MCF 10A (cell line): ENCODE results near the gene THEMIS. TPM values are rescaled to one million over a fixed set of nuclear protein-coding genes. Genes with fewer than 3 reads are reported as not detected.

ENCODE experiments used
- BruUV-seq: library from RNA; stranded (reverse); fragments of 400-500 nt; replicated peaks from 2 replicates; lab custom pipeline; 2021; lab: Mats Ljungman, UMichigan
- CTCF ChIA-PET: fragments of 300-600 bp; sonication (Branson Sonifier 250); formaldehyde crosslinking; extraction: SDS; loops from one replicate; lab custom pipeline; 2021; ENCODE audit warnings: antibody characterized with exemption, inconsistent platforms; lab: Yijun Ruan, JAX
- POLR2A ChIA-PET: fragments of 300-600, 350-650 bp; sonication (Branson Sonifier 250); formaldehyde crosslinking; extraction: SDS; loops from one replicate; lab custom pipeline; 2020; ENCODE audit warnings: antibody characterized with exemption, inconsistent platforms; lab: Yijun Ruan, JAX
- DNase-seq: peaks from one replicate; pipeline ENCODE4 v3.0.0-alpha.2; 2018; ENCODE audit not compliant: unreplicated experiment
- H3K27ac Mint-ChIP-seq: one replicate; pipeline ENCODE4 v1.8.0; 2022; ENCODE audit warnings: mild to moderate bottlenecking, low read depth, mixed read lengths; ENCODE audit not compliant: unreplicated experiment
- H3K27me3 Mint-ChIP-seq: one replicate; pipeline ENCODE4 v1.8.0; 2022; ENCODE audit warnings: mixed read lengths; ENCODE audit not compliant: insufficient read depth, unreplicated experiment
- H3K36me3 Mint-ChIP-seq: one replicate; pipeline ENCODE4 v1.8.0; 2022; ENCODE audit warnings: mild to moderate bottlenecking, moderate library complexity, mixed read lengths; ENCODE audit not compliant: insufficient read depth, unreplicated experiment
- H3K4me1 Mint-ChIP-seq: one replicate; pipeline ENCODE4 v1.8.0; 2022; ENCODE audit warnings: mixed read lengths; ENCODE audit not compliant: insufficient read depth, unreplicated experiment
- H3K4me3 Mint-ChIP-seq: one replicate; pipeline ENCODE4 v1.8.0; 2022; ENCODE audit warnings: mild to moderate bottlenecking, moderate library complexity, mixed read lengths; ENCODE audit not compliant: unreplicated experiment
- H3K9me3 Mint-ChIP-seq: one replicate; pipeline ENCODE4 v1.8.0; 2022; ENCODE audit warnings: mixed read lengths; ENCODE audit not compliant: unreplicated experiment
- CTCF ChIP-seq: fragments of 200-600 bp; IDR thresholded peaks from one replicate; pipeline ENCODE4 v1.8.0; 2022; ENCODE audit warnings: antibody characterized with exemption, mild to moderate bottlenecking; ENCODE audit not compliant: unreplicated experiment
- intact Hi-C: fragments of 100-400 bp; cut with micrococcal nuclease; formaldehyde crosslinking; loops from 2 replicates; pipeline ENCODE4 v1.14.1; 2022
- total RNA-seq: library from RNA; stranded (reverse); gene quantifications from 2 replicates; pipeline ENCODE4 v1.2.3, GENCODE V29; 2022

Gene THEMIS
- total RNA-seq, 1 experiment from 2014 or later = not detected

- DNase-seq = no peak
- intact Hi-C loops = no loop called here
- no TSS peak for BruUV-seq
- TF ChIP-seq CTCF = no peak
- peaks cover 11% of the 10 kb centered on the region for H3K4me1 Mint-ChIP-seq
- no peaks in the 10 kb centered on the region for H3K27me3 Mint-ChIP-seq
- H3K36me3 Mint-ChIP-seq = no peaks in the 10 kb centered on the region
- H3K27ac Mint-ChIP-seq = no peak overlapping the region
- H3K4me3 Mint-ChIP-seq = no peak overlapping the region
- ChIA-PET CTCF (no interaction called here), POLR2A (no interaction called here)
- no peaks in the 10 kb centered on the region for H3K9me3 Mint-ChIP-seq
Measured at GRCh38 chr6:127921982-127922381, 21.1 kb upstream of the THEMIS start.

GRCh38 chr6:127920804-127921203, 19.9 kb upstream of the THEMIS start:
- Mint-ChIP-seq H3K9me3 (no peaks in the 10 kb centered on the region), H3K4me1 (peaks cover 11% of the 10 kb centered on the region), H3K27ac (no peak overlapping the region), H3K36me3 (no peaks in the 10 kb centered on the region), H3K27me3 (no peaks in the 10 kb centered on the region), H3K4me3 (no peak overlapping the region)
- no peak for TF ChIP-seq CTCF
- intact Hi-C loops = no loop called here
- no TSS peak for BruUV-seq
- CTCF ChIA-PET = no interaction called here
- POLR2A ChIA-PET = no interaction called here
- no peak for DNase-seq

GRCh38 chr6:127918506-127919427, 17.9 kb upstream of the THEMIS start:
- Mint-ChIP-seq H3K27ac (no peak overlapping the region), H3K27me3 (no peaks in the 10 kb centered on the region), H3K4me3 (no peak overlapping the region), H3K4me1 (no peaks in the 10 kb centered on the region), H3K36me3 (no peaks in the 10 kb centered on the region), H3K9me3 (no peaks in the 10 kb centered on the region)
- intact Hi-C loops = no loop called here
- BruUV-seq = no TSS peak
- ChIA-PET CTCF (interaction anchor here (0.6 to 1.0 kb wide), 3 partner anchors 10 to 649 kb away, joined by 3 to 4 read pairs (median 4); no protein-coding TSS in a partner anchor), POLR2A (no interaction called here)
- TF ChIP-seq CTCF = no peak
- DNase-seq = no peak

GRCh38 chr6:127917766-127918165, 16.9 kb upstream of the THEMIS start:
- H3K27me3 Mint-ChIP-seq = no peaks in the 10 kb centered on the region
- no peak for DNase-seq
- no peaks in the 10 kb centered on the region for H3K4me1 Mint-ChIP-seq
- H3K9me3 Mint-ChIP-seq = no peaks in the 10 kb centered on the region
- H3K4me3 Mint-ChIP-seq = no peak overlapping the region
- H3K27ac Mint-ChIP-seq = no peak overlapping the region
- no peaks in the 10 kb centered on the region for H3K36me3 Mint-ChIP-seq
- CTCF ChIA-PET = interaction anchor here (0.5 to 1.0 kb wide), 4 partner anchors 9 to 369 kb away, joined by 3 to 5 read pairs (median 4); no protein-coding TSS in a partner anchor
- BruUV-seq = no TSS peak
- no peak for TF ChIP-seq CTCF
- intact Hi-C loops = no loop called here
- POLR2A ChIA-PET = interaction anchor here (0.7 kb wide), 1 partner anchor 33 kb away, joined by 3 read pairs; no protein-coding TSS in a partner anchor
